Kidney capillary endothelial cell (primary cell): ENCODE measurements around the gene ZNF649.
"Not testable (repeated sequence)": the region's sequence is repeated elsewhere in the genome, so short reads cannot be mapped to it uniquely, and the experiment has no call there.

Source experiments
- DNase-seq: peaks from one replicate; pipeline ENCODE4 v3.0.0-alpha.2; 2018; ENCODE audit warnings: low spot score

The ZNF649 gene

GRCh38 chr19:51904331-51905165, at the start of gene ZNF649:
TSS of gene ZNF649 (minus strand) at chr19:51905017. CDS start at chr19:51900107, 4,910 bp downstream.
- DNase-seq: peak; percentile 77

- DNase-seq: no peak
Observed at GRCh38 chr19:51948975-51949374, 44.2 kb upstream of the ZNF649 start.

GRCh38 chr19:51946602-51947001, 41.8 kb upstream of the ZNF649 start:
- no peak for DNase-seq

GRCh38 chr19:51944798-51945552, 40.2 kb upstream of the ZNF649 start:
- no peak for DNase-seq

- DNase-seq: no peak
Observed at GRCh38 chr19:51938936-51939335, 34.1 kb upstream of the ZNF649 start.

DNA sequence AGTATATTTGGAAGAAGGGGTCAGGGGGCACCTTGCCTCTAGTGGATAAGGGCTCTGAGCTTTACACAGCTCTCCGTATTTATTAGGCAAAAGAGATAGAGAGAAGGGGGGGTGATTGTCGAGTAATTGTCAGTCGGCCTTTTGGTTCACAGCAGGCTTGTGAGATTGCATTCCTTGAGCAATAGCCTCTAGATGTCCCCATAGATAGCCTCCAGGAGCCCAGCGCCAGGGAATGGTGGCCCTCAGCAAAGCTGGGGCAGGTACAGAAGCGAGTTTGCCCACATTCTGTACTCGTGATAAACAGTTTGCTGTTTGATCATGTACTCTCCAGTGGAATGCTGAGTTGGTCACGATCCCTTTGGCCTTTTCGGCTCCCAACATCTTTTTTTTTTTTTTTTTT, 27.1 kb upstream of the ZNF649 start:
- DNase-seq: no peak

DNA sequence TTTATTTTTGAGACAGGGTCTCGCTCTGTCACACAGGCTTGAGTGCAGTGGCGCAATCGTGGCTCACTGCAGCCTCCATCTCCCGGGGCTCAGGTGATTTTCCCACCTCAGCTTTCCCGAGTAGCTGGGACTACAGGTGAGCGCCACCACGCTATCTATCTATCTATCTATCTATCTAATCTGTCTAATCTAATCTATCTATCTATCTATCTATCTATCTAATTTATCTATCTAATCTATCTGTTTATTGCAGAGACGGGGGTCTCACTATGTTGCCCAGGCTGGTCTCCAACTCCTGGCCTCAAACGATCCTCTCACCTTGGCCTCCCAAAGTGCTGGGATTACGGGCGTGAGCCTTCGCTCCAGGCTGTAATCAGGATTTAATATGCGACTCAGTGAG, 23.0 kb upstream of the ZNF649 start:
- DNase-seq: no peak

- peak; percentile 76 for DNase-seq
Observed at GRCh38 chr19:51926784-51927741, 22.2 kb upstream of the ZNF649 start, which contains the start of gene ZNF613. TSS of gene ZNF613 (plus strand) at chr19:51927472. CDS start at chr19:51936221, 8,749 bp downstream.

DNA sequence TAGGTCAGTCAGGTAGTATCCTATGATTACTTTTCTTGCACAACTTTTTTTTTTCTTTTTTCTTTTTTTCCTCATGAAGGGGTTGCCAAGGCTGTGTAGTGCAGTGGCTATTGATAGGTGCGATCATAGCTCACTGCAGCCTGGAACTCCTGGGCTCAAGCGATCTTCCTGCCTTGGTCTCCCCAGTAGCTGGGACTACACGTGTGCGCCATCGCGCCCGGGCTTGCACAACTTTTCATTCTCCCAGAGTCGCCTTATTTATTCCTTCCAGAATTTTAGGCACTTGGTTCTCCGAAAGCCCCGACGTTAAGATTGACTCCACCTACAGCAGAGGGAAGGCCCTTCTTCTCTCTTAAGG, 21.6 kb upstream of the ZNF649 start:
- no peak for DNase-seq

- DNase-seq: no peak
Observed at GRCh38 chr19:51921949-51922348, 17.1 kb upstream of the ZNF649 start.

GRCh38 chr19:51919606-51920005, 14.8 kb upstream of the ZNF649 start:
- no peak for DNase-seq

DNA sequence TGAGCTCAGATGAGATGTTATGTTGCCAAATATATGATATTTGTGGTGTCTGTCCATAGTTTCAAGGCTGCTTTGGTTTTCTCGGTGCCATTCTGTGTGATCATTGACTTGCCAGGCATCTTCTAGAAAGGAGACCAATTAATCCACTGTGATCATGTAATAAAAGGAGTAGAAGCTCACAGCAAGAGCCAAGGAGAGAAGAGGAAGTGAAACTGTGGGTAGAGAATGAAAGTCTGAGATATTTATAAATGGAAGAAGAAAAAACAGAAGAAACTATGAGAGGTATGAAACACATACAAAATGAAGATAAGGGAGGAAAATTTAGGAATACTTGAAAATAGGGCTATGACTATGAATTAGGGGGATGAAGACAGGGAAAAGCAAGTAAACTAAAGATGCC, 11.3 kb upstream of the ZNF649 start:
- DNase-seq: no peak

DNA sequence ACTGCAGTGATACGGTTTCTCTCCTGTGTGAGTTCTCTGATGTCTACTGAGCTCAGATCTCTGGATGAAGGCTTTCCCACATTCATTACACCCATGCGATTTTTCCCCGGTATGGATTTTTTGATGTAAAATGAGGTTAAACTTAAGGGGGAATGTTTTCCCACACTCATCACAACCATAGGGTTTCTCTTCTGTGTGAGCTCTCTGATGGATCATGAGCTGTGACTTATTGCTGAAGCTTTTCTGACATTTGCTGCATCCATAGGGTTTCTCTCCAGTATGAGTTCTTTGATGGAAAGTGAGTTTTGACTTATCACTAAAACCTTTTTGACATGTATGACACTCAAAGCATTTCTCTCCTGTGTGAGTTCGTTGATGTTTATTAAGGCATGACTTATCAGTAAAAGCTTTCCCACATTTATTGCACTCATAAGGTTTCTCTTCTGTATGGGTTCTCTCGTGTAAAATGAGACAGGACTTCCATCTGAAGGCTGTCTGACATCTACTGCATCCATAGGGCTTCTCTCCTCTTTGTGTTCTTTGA, 10.6 kb upstream of the ZNF649 start:
- no peak for DNase-seq

DNA sequence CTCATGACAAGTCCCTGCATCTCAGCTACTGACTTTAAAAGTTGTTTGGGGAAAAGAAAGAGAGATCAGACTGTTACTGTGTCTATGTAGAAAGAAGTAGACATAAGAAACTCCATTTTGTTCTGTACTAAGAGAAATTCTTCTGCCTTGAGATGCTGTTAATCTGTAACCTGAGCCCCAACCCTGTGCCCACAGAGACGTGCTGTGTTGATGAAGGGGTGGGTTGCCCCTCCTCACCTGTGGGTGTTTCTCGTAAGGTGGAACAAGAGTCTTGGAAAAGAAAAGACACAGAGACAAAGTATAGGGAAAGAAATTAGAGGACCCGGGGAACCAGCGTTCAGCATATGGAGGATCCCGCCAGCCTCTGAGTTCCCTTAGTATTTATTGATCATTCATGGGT, 3.2 kb upstream of the ZNF649 start:
- not testable (repeated sequence) for DNase-seq

- not testable (repeated sequence) for DNase-seq
Observed at GRCh38 chr19:51906108-51906507, 1.3 kb upstream of the ZNF649 start.

DNA sequence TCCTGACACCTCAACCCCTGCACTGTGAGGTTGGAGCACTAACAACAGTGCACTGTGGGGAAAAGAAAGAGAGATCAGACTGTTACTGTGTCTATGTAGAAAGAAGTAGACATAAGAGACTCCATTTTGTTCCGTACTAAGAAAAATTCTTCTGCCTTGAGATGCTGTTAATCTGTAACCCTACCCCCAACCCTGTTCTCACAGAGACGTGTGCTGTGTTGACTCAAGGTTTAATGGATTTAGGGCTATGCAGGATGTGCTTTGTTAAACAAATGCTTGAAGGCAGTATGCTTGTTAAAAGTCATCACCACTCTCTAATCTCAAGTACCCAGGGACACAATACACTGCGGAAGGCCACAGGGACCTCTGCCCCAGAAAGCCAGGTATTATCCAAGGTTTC, 822 bp upstream of the ZNF649 start:
- DNase-seq: not testable (repeated sequence)

- DNase-seq: no peak
Observed at GRCh38 chr19:51905206-51905605, 389 bp upstream of the ZNF649 start.

GRCh38 chr19:51903192-51903591, 1.6 kb downstream of the ZNF649 start:
- DNase-seq: no peak

DNA sequence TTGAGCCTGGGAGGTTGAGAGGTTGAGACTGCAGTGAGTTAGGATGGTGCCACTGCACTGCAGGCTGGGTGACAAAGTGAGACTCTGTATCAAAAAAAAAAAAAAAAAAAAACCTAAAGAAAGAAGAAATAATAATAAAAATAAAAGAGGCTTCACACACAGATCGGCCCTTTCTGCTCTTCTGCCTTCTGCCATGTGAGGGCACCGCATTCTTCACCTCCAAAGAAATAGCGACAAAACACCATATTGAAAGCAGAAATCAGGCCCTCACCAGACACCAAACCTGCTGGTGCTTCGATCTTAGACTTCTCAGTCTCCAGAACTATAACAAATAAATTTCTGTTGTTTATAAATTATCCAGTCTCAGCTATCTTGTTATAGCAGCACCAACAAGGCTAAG, 3.0 kb downstream of the ZNF649 start:
- DNase-seq: no peak

DNA sequence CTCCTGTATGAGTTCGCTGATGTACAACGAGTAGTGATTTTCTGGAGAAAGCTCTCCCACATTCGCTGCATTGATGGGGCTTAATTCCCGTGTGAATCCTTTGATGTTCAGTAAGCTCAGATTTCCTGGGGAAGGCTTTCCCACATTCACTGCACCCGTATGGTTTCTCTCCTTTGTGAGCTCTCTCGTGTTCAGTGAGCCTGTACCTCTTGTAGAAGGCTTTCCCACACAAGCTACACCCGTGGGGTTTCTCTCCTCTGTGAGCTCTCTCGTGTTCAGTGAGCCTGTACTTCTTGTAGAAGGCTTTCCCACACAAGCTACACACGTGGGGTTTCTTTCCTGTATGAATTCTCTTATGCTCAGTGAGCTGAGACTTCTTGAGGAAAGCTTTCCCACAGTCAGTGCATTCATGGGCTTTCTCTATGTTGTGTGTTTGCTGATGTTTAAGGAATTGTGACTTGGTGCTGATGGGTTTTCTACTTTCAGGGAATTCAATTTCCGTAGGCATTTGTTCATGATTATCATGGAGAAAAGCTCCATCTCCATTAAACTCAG, 13.5 kb downstream of the ZNF649 start:
- DNase-seq: no peak

DNA sequence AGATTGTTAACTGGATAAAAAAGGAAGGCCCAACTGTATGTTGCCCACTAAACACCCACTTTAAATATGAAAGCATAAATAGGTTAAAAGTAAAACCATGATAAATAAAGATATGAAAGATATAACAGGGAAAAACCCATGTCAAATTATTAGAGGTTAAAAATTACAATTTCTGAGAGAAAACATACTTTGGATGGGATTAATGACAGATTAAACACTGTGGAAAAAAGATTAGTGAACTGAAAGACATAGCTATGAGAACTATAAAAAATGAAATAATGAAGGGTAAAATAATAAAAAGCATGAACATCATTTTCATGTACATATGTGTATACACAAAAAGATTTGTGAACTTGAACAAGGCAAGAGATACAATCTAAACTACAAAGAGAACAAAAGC, 14.9 kb downstream of the ZNF649 start:
- no peak for DNase-seq
